Transverse colon (tissue), 4 donors: Measurements from ENCODE around the gene OCA2. TPM values are rescaled to one million over a fixed set of nuclear protein-coding genes. Genes with fewer than 3 reads are reported as not detected.

Experiments
- DNase-seq: peaks from one replicate; pipeline ENCODE4 v3.0.0-alpha.2; 2019
- H3K27ac ChIP-seq, 4 donors: fragments of 200-600 bp; sonication (generic); 2 replicates each; pipeline ENCODE4 v1.5.1; 2016 to 2018; ENCODE audit warnings: inconsistent platforms in 4 of 4
- H3K27me3 ChIP-seq: fragments of 200-600 bp; sonication (generic); 2 replicates; pipeline ENCODE4 v1.5.1; 2017; ENCODE audit warnings: inconsistent platforms
- H3K36me3 ChIP-seq, 4 donors: fragments of 200-600 bp; sonication (generic); 2 replicates each; pipeline ENCODE4 v1.5.1; 2017 to 2019; ENCODE audit warnings: inconsistent platforms in 4 of 4
- H3K4me1 ChIP-seq, 4 donors: fragments of 200-600 bp; sonication (generic); 2 replicates each; pipeline ENCODE4 v1.5.1; 2017 to 2020; ENCODE audit warnings: inconsistent platforms in 4 of 4
- H3K4me3 ChIP-seq, 4 donors: fragments of 200-600 bp; sonication (generic); 1 replicate in 1 of 4; 2 replicates in 3 of 4; pipeline versions ENCODE4 v1.5.1 to v1.6.1; 2017 to 2019; ENCODE audit warnings: inconsistent platforms in 4 of 4
- H3K9me3 ChIP-seq, 2 donors: fragments of 200-600 bp; sonication (generic); 2 replicates each; pipeline ENCODE4 v1.5.1; 2017 to 2019; ENCODE audit warnings: inconsistent platforms in 2 of 2
- EP300 ChIP-seq: sonication (generic); formaldehyde crosslinking; IDR thresholded peaks from one replicate; pipeline ENCODE4 v1.6.1; 2017; ENCODE audit warnings: antibody characterized with exemption, low read depth
- POLR2A ChIP-seq: fragments of 450-650 bp; IDR thresholded peaks from one replicate; pipeline ENCODE4 v1.6.1; 2016; ENCODE audit warnings: antibody characterized with exemption, mild to moderate bottlenecking, moderate library complexity
- POLR2AphosphoS5 ChIP-seq, 3 donors: sonication (generic); formaldehyde crosslinking; IDR thresholded peaks; one replicate each; pipeline ENCODE4 v1.6.1; 2016; ENCODE audit warnings: antibody characterized with exemption in 3 of 3
- WGBS, 2 donors: methylation state at CpG; one replicate each; pipeline ENCODE4 v1.1.5; 2018; ENCODE audit warnings: low coverage in 1 of 2; 5-methylcytosine and 5-hydroxymethylcytosine counted together
- in situ Hi-C, 4 donors: fragments of 200-750 bp; cut with MboI; loops; one replicate each; pipeline versions ENCODE4 v1.15.0 to v1.15.1; 2017; ENCODE audit warnings: low sequenced_read_pairs in 3 of 4, low pct_ligation_motif_present in 1 of 4, low pct_unique_long_range_greater_than_20kb in 1 of 4
- intact Hi-C: fragments of 100-400 bp; cut with DNase I; formaldehyde crosslinking; loops from one replicate; pipeline ENCODE4 v1.15.1; 2023; ENCODE audit warnings: low total_unique reads
- total RNA-seq, 4 donors: library from RNA; depleted of rRNA; stranded (reverse); fragments of >200 nt; gene quantifications; one replicate each; pipeline ENCODE4 v1.1.0, GENCODE V29; 2016
- TF ChIP-seq, protein P1 (sequence below), 5 experiments: fragments of 200-600 bp in 3 of 5; fragments of 450-650 bp in 2 of 5; sonication (generic) in 3 of 5; IDR thresholded peaks; 1 replicate in 2 of 5; 2 replicates in 3 of 5; pipeline ENCODE4 v1.5.1; 2016 to 2017; ENCODE audit warnings: antibody characterized with exemption in 5 of 5, inconsistent platforms in 3 of 5, mild to moderate bottlenecking in 2 of 5, moderate library complexity in 1 of 5

OCA2 gene
- total RNA-seq, 4 donors from 2014 or later = 1.4 to 1.9 TPM; not detected in 2

DNA sequence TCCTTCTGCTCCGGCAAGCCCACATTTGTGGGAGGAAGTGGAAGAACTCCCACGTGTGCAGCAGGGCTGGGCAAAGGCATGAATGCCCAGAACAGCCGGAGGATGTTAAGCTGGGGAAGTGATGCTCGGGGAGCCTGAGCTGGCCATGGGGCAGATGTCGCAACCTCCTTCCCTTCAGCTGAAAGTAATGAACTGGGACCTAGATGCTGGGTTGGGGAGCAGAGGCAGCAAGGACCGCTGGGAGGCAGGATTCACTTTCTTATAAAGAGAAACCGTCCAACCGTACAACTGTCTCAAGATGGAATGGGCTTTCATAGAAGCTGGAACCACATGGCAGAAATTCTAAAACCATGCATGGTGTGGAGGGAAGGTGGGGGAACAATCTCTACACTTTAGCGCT, 290.9 kb downstream of the OCA2 start:
- 81 to 90% methylated on average over 9 of the region's 9 CpGs for WGBS, 2 donors

DNA sequence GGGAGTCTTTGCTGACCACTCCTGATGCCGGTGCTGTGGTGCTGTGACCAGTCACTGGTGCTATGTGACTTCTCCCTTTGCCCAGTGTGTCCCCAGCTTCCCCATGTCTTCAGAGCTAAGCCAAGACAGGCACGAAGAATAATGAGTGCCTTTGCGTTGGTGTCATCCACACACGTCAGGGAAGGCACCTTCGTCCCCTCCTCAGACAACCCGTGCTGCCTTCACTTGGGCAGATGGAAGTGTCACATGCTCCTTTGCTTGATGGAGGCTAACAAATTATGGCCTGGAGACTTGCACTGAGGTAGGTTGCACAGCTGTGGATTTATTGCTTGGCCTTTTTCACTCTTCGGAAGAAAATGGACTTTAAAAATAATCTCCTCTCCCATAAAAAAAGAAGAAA, 291.8 kb downstream of the OCA2 start:
- H3K4me3 ChIP-seq = no peak overlapping the region
- DNase-seq = no peak
- WGBS, 2 donors = 83 to 100% methylated on average over 1 to 7 of the region's 7 CpGs
- H3K4me1 ChIP-seq = no peaks in the 10 kb centered on the region
- in situ Hi-C loops = no loop called here
- intact Hi-C loops = no loop called here
- no peaks in the 10 kb centered on the region for H3K27me3 ChIP-seq
- no peak for TF ChIP-seq POLR2A
- TF ChIP-seq, protein P1, sequence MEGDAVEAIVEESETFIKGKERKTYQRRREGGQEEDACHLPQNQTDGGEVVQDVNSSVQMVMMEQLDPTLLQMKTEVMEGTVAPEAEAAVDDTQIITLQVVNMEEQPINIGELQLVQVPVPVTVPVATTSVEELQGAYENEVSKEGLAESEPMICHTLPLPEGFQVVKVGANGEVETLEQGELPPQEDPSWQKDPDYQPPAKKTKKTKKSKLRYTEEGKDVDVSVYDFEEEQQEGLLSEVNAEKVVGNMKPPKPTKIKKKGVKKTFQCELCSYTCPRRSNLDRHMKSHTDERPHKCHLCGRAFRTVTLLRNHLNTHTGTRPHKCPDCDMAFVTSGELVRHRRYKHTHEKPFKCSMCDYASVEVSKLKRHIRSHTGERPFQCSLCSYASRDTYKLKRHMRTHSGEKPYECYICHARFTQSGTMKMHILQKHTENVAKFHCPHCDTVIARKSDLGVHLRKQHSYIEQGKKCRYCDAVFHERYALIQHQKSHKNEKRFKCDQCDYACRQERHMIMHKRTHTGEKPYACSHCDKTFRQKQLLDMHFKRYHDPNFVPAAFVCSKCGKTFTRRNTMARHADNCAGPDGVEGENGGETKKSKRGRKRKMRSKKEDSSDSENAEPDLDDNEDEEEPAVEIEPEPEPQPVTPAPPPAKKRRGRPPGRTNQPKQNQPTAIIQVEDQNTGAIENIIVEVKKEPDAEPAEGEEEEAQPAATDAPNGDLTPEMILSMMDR (IDR thresholded peaks at IDR 0.05) = no peak
- no peak overlapping the region for H3K27ac ChIP-seq
- H3K9me3 ChIP-seq = peaks cover 0 to 3% of the 10 kb centered on the region in 2 donors
- H3K36me3 ChIP-seq = no peaks in the 10 kb centered on the region

More for the DNA sequence above, 290.9 kb downstream of the OCA2 start:
- Histone ChIP-seq H3K36me3 (no peaks in the 10 kb centered on the region), H3K9me3 (peaks cover 0 to 3% of the 10 kb centered on the region in 2 donors), H3K4me3 (no peak overlapping the region), H3K27ac (no peak overlapping the region), H3K4me1 (no peaks in the 10 kb centered on the region), H3K27me3 (no peaks in the 10 kb centered on the region)
- in situ Hi-C loops = no loop called here
- intact Hi-C loops = no loop called here
- TF ChIP-seq, protein P1 (IDR thresholded peaks at IDR 0.05) = no peak
- TF ChIP-seq EP300 (no peak), POLR2AphosphoS5 (IDR thresholded peaks at IDR 0.05) (no peak), POLR2A (no peak)
- no peak for DNase-seq

DNA sequence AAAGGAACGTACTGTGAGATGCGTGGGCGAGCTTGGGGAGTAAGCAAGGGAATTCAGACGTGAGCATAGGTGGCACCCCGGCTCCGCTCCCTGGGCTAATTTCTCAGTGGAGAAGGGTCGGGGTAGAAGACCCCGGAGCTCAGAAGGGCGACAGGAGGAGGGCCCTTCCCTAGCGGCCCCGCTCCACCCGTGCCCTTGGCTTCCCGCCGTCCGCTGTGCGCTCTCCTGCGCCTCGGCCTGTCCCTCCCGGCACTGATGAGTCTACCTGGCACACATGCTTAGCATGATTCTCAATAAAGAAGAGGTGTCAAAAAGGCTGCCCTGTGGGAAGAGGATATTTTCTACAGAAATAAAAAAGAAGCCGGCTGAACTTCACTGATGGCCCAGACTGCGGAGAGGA, 292.7 kb downstream of the OCA2 start:
- DNase-seq = no peak
- TF ChIP-seq, protein P1 (IDR thresholded peaks at IDR 0.05) = no peak
- TF ChIP-seq POLR2A = no peak
- no peak for TF ChIP-seq POLR2AphosphoS5 (IDR thresholded peaks at IDR 0.05)
- no peak for TF ChIP-seq EP300
- no peak overlapping the region for H3K27ac ChIP-seq
- no peaks in the 10 kb centered on the region for H3K36me3 ChIP-seq
- WGBS, 2 donors = 89 to 91% methylated on average over 7 to 21 of the region's 21 CpGs
- in situ Hi-C loops (no loop called here), intact Hi-C loops (no loop called here)
- peaks cover 0 to 3% of the 10 kb centered on the region in 2 donors for H3K9me3 ChIP-seq
- H3K4me1 ChIP-seq = no peaks in the 10 kb centered on the region
- H3K4me3 ChIP-seq = no peak overlapping the region
- no peaks in the 10 kb centered on the region for H3K27me3 ChIP-seq

DNA sequence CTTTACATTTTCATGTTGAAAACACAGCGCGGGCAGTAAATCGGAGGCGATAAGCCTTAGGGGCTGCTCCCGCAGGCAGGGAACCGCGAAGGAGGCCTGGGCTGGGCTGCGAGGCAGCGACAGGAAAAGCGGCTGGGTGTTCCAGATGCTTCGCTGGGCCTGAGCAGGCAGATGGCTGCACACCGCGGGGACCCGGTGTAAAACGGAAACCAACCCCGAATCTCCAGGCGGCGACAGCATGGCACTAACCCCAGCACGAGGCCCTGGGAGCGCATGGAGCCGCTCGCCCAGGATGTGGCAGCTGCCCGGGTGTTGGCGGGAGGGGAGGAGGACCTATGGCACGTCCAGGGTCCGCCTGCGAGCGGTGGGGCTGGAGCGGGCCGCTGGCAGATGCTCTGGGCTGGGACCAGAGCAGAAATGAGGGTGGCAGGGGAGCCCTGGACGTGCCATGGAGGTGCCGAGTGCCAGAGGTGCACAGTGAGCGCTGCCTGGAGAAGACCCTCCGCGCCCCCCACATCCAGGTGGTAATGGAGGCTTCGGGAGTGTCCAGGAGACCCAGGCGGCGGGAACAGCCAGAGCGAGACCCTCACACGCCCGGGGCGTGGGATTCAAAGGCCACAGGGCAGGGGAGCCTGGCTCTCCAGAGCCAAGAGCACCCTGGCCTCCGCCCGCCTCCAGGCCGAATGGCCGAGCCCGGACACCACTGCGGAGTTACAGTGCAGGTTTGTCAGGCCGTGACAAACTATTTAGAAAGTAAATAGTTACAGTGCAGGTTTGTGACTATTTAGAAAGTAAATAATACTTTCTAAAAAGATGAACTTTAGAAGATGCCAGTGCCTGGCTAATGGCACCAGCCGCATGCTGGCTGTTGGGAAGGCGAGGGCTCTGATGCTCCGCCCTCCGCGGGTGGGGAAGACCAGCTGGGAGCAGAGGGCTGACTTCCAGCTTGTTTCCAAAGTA, 293.6 kb downstream of the OCA2 start:
- WGBS, 2 donors = 84 to 93% methylated on average over 5 to 54 of the region's 54 CpGs
- Histone ChIP-seq H3K36me3 (no peaks in the 10 kb centered on the region), H3K4me1 (no peaks in the 10 kb centered on the region), H3K4me3 (no peak overlapping the region), H3K9me3 (peaks cover 0 to 3% of the 10 kb centered on the region in 2 donors), H3K27me3 (no peaks in the 10 kb centered on the region), H3K27ac (no peak overlapping the region)
- TF ChIP-seq EP300 (no peak), POLR2AphosphoS5 (IDR thresholded peaks at IDR 0.05) (no peak), POLR2A (no peak)
- TF ChIP-seq, protein P1 (IDR thresholded peaks at IDR 0.05) = no peak
- in situ Hi-C loops (no loop called here), intact Hi-C loops (no loop called here)
- DNase-seq = no peak
